Stomach (tissue), 9 donors: ENCODE measurements around the gene CALM3. TPM values are rescaled to one million over a fixed set of nuclear protein-coding genes. Genes with fewer than 3 reads are reported as not detected.
A peak's percentile ranks its signal among the peaks of the same experiment; 100 is the strongest.

Source experiments
- DNase-seq, 2 donors: peaks; one replicate each; pipeline versions ENCODE4 v3.0.0 to v3.0.0-alpha.2; 2013 to 2019
- H3K27ac ChIP-seq, 5 donors: fragments of 200-600 bp in 4 of 5; sonication (generic) in 4 of 5; one replicate each; pipeline ENCODE4 v1.5.1; 2013 to 2019; ENCODE audit warnings: mild to moderate bottlenecking in 1 of 5, moderate library complexity in 1 of 5
- H3K27me3 ChIP-seq, 3 donors: fragments of 200-600 bp; sonication (generic); one replicate each; pipeline ENCODE4 v1.5.1; 2017 to 2019; ENCODE audit warnings: mixed run types in 1 of 3
- H3K36me3 ChIP-seq, 4 donors: fragments of 200-600 bp; sonication (generic); 1 replicate in 3 of 4; 2 replicates in 1 of 4; pipeline ENCODE4 v1.5.1; 2016 to 2019
- H3K4me1 ChIP-seq, 4 donors: fragments of 200-600 bp; sonication (generic); one replicate each; pipeline ENCODE4 v1.5.1; 2016 to 2019
- H3K4me3 ChIP-seq, 4 donors: fragments of 200-600 bp; sonication (generic) in 3 of 4; one replicate each; pipeline ENCODE4 v1.5.1; 2016 to 2019; ENCODE audit warnings: mild to moderate bottlenecking in 1 of 4
- H3K9me3 ChIP-seq, 4 donors: fragments of 200-600 bp; sonication (generic); one replicate each; pipeline ENCODE4 v1.5.1; 2016 to 2019
- CTCF ChIP-seq, 7 experiments: fragments of 450-650 bp in 4 of 7; fragments of 200-600 bp in 3 of 7; sonication (generic) in 3 of 7; IDR thresholded peaks; one replicate each; pipeline ENCODE4 v1.5.1; 2016 to 2019; ENCODE audit warnings: antibody characterized with exemption in 7 of 7, control low read depth in 2 of 7, mild to moderate bottlenecking in 1 of 7
- EP300 ChIP-seq: sonication (generic); formaldehyde crosslinking; IDR thresholded peaks from one replicate; pipeline ENCODE4 v1.6.1; 2017; ENCODE audit warnings: antibody characterized with exemption
- POLR2A ChIP-seq, 4 donors: fragments of 450-650 bp; IDR thresholded peaks; one replicate each; pipeline ENCODE4 v1.6.1; 2016; ENCODE audit warnings: antibody characterized with exemption in 4 of 4, control low read depth in 2 of 4, mild to moderate bottlenecking in 1 of 4, moderate library complexity in 1 of 4
- POLR2AphosphoS5 ChIP-seq, 3 donors: sonication (generic); formaldehyde crosslinking; IDR thresholded peaks; one replicate each; pipeline ENCODE4 v1.6.1; 2016; ENCODE audit warnings: antibody characterized with exemption in 3 of 3
- WGBS, 5 donors: extraction: QIAGEN DNeasy Blood & Tissue Kit in 3 of 5; methylation state at CpG; one replicate each; pipeline versions ENCODE4 v1.1.5 to v1.1.7; 2013 to 2018; 5-methylcytosine and 5-hydroxymethylcytosine counted together
- intact Hi-C: fragments of 100-400 bp; cut with DNase I; formaldehyde crosslinking; loops from one replicate; pipeline ENCODE4 v1.15.1; 2023; ENCODE audit warnings: low total_unique reads
- polyA plus RNA-seq, 3 donors: library from polyadenylated mRNA; stranded (reverse); fragments of 200-250 nt; gene quantifications; one replicate each; pipeline ENCODE4 v1.2.3, GENCODE V29; 2013
- total RNA-seq, 5 donors: library from RNA; depleted of rRNA; stranded (reverse); fragments of >200 nt; gene quantifications; one replicate each; pipeline versions ENCODE4 v1.1.0 to v1.2.3, GENCODE V29; 2014 to 2016
- donor health status: healthy with polysubstance abuse.
- donor health status: Bipolar disorder and iron deficiency.
- donor health status: healthy.

Gene CALM3
- total and polyA plus RNA-seq, 8 donors, result 84.2 to 203 (median 112) TPM

- no peaks in the 10 kb centered on the region for H3K27me3 ChIP-seq
- peak overlapping the region; percentile 14 to 89 (median 74) for H3K27ac ChIP-seq
- peaks cover 51 to 89% (median 66%) of the 10 kb centered on the region in 4 donors for H3K4me1 ChIP-seq
- H3K36me3 ChIP-seq, result no peaks in the 10 kb centered on the region
- no peak for TF ChIP-seq EP300
- DNase-seq, result no peak
- intact Hi-C loops, result no loop called here
- no peak overlapping the region for H3K4me3 ChIP-seq
- H3K9me3 ChIP-seq, result no peaks in the 10 kb centered on the region
- WGBS, 5 donors, result 78 to 88% (median 82%) methylated on average over 3 of the region's 3 CpGs
Observed at GRCh38 chr19:46620267-46620666, 19.1 kb downstream of the CALM3 start.

- intact Hi-C loops, result no loop called here
- peak in 1 of 2 donors; percentile 68 for DNase-seq
- WGBS, 5 donors, result 35 to 62% (median 55%) methylated on average over 6 of the region's 6 CpGs
- Histone ChIP-seq H3K27ac (peak overlapping the region; percentile 38 to 89 (median 74)), H3K27me3 (no peaks in the 10 kb centered on the region), H3K36me3 (no peaks in the 10 kb centered on the region), H3K4me3 (peak overlapping the region; percentile 10 to 29 (median 24)), H3K9me3 (no peaks in the 10 kb centered on the region), H3K4me1 (peaks cover 54 to 93% (median 70%) of the 10 kb centered on the region in 4 donors)
- TF ChIP-seq EP300, result no peak
- peak in 2 of 3 donors; percentile 7 to 25 for TF ChIP-seq POLR2AphosphoS5 (IDR thresholded peaks at IDR 0.05)
Observed at GRCh38 chr19:46620716-46621115, 19.6 kb downstream of the CALM3 start.

GRCh38 chr19:46621191-46622117 lies 20.3 kb downstream of the CALM3 start:
- Histone ChIP-seq H3K36me3 (no peaks in the 10 kb centered on the region), H3K27ac (peak overlapping the region; percentile 38 to 89 (median 74)), H3K4me3 (peak overlapping the region; percentile 10 to 29 (median 24)), H3K9me3 (no peaks in the 10 kb centered on the region), H3K4me1 (peaks cover 61 to 90% (median 77%) of the 10 kb centered on the region in 4 donors), H3K27me3 (no peaks in the 10 kb centered on the region)
- intact Hi-C loops, result no loop called here
- TF ChIP-seq EP300, result no peak
- no peak for TF ChIP-seq CTCF (IDR thresholded peaks at IDR 0.05)
- no peak for TF ChIP-seq POLR2AphosphoS5 (IDR thresholded peaks at IDR 0.05)
- no peak for TF ChIP-seq POLR2A (IDR thresholded peaks at IDR 0.05)
- no peak for DNase-seq
- 47 to 56% (median 52%) methylated on average over 28 to 32 of the region's 32 CpGs for WGBS, 5 donors

GRCh38 chr19:46622118-46622446 lies 21.0 kb downstream of the CALM3 start:
- intact Hi-C loops, result no loop called here

More at GRCh38 chr19:46622118-46622446, 21.0 kb downstream of the CALM3 start:
- peaks cover 55 to 85% (median 70%) of the 10 kb centered on the region in 4 donors for H3K4me1 ChIP-seq
- H3K4me3 ChIP-seq, result peak overlapping the region; percentile 10 to 29 (median 24)
- no peaks in the 10 kb centered on the region for H3K36me3 ChIP-seq
- H3K9me3 ChIP-seq, result no peaks in the 10 kb centered on the region
- no peak for DNase-seq
- no peaks in the 10 kb centered on the region for H3K27me3 ChIP-seq
- peak overlapping the region in 4 of 5 donors; percentile 73 to 89 (median 75) for H3K27ac ChIP-seq
- 39 to 56% (median 53%) methylated on average over 7 of the region's 7 CpGs for WGBS, 5 donors
- TF ChIP-seq POLR2AphosphoS5 (IDR thresholded peaks at IDR 0.05) (no peak), CTCF (IDR thresholded peaks at IDR 0.05) (no peak), EP300 (no peak), POLR2A (IDR thresholded peaks at IDR 0.05) (no peak)
